HUDEP-2 (cell line): ENCODE data around the gene ZNF10.
A peak's percentile ranks its signal among the peaks of the same experiment; 100 is the strongest.

Experiments
- DNase-seq, 76 experiments: peaks; one replicate each; lab custom pipeline; 2025; ENCODE audit not compliant: unreplicated experiment in 76 of 76; lab: John Stamatoyannopoulos, UW

ZNF10 gene

GRCh38 chr12:133130038-133130807 lies at the start of gene ZNF10, which contains the start of gene ZNF891:
Gene ZNF10, plus strand, starts transcription at chr12:133130627. Its CDS starts 13,866 bp downstream, at chr12:133144493.
Gene ZNF891, minus strand, starts transcription at chr12:133130274. Its CDS starts 8,356 bp downstream, at chr12:133121918.
- peak; percentile 23 to 95 (median 89) for DNase-seq

- DNase-seq, result peak in 15 of 76 experiments; percentile 3 to 69 (median 49)
Observed at GRCh38 chr12:133081159-133081780, 49.2 kb upstream of the ZNF10 start.

- DNase-seq, result no peak
Observed at GRCh38 chr12:133083345-133083744, 47.1 kb upstream of the ZNF10 start.

DNA sequence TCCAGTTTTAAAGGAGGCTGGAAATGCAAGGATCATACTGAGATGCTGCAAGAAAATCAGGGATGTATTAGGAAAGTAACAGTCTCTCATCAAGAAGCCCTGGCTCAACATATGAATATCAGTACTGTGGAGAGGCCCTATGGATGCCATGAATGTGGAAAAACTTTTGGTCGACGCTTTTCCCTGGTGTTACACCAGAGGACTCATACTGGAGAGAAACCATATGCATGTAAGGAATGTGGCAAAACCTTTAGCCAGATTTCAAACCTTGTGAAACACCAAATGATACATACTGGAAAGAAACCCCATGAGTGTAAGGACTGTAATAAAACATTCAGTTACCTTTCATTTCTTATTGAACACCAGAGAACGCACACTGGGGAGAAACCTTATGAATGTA lies 24.8 kb upstream of the ZNF10 start:
- no peak for DNase-seq

DNA sequence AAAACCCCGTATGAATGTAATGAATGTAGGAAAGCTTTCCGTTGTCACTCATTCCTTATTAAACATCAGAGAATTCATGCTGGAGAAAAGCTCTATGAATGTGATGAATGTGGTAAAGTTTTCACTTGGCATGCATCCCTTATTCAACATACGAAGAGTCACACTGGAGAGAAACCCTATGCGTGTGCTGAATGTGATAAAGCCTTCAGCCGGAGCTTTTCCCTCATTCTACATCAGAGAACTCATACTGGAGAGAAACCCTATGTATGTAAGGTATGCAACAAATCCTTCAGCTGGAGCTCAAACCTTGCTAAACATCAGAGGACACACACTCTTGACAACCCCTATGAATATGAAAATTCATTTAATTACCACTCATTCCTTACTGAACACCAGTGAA lies 24.2 kb upstream of the ZNF10 start:
- DNase-seq, result no peak

- DNase-seq, result no peak
Observed at GRCh38 chr12:133107121-133107520, 23.3 kb upstream of the ZNF10 start.

DNA sequence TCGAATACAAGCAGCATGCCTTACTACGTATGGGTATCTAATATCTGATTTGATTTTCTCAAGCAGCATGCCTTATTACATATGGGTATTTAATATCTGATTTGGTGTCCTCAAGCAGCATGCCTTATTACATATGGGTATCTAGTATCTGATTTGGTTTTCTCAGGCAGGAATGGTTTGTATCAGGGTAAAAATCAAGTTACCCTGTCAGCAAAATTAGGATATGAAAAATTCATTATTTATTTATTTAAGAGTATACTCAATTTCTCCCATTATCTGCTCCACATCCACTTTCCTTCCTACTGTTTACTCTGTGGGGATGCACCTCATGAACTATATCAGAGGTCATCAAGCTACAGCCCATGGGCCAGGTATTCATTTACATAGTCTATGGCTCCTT lies 22.3 kb upstream of the ZNF10 start:
- no peak for DNase-seq

DNA sequence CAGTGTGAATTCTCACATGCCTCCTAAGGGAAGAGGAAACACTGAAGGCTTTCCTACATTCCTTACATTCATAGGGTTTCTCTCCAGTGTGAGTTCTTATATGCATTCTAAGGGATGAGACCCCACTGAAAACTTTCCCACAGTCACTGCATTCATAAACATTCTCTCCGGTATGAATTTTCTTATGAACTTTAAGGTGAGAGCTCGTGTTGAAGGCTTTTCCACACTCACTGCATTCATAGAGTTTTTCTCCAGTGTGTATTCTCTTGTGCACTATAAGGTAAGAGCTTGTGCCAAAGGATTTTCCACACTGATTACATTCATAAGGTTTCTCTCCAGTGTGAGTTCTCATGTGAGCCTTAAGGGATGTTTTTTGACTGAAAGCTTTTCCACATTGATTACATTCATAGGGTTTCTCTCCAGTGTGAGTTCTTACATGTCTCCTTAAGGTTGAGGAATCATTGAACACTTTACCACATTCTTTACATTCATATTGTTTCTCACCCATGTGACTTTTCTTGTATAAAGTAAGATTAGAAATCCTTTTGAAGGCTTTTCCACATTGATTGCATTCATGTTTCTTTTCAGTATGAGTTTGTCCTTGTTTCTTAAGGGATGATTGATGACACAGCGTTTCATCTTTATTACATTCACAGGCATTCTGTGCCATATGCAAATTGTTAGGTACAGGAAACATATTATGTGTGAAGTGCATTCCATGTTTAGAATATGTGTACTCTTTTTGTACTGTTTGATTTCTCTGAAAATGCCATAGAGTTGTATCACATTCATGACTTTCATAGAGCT lies 9.8 kb upstream of the ZNF10 start:
- DNase-seq, result no peak

- DNase-seq, result no peak
Observed at GRCh38 chr12:133124674-133125073, 5.8 kb upstream of the ZNF10 start.

DNA sequence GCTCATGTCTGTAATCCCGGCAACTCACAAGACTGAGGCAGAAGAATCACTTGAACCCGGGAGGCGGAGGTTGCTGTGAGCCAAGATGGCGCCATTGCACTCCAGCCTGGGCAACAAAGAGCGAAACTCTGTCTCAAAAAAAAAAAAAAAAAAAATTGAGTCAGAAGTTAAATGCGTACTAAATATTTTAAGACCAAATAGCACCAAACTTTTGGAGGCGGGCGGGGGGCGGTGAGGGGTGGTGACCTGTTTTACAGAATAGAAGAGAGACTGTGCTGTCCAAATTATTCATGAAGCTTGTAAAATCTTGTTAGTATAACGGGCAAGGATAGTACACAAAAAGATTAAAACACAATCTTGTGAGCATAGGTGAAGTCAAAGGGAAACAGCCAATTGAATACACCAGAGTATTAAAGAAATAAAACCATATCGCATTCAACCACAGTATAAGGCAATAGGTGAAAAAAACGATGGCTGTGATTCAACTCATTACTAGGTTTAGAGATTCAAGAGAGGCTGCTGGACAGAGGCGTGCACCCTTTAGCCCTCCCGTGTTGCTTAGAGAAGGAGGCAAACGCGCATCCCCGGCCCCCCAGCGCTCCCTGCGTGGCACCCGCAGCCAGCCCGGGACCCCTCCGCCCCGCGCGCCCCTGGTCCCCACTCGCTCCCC lies 924 bp upstream of the ZNF10 start:
- DNase-seq, result peak in 5 of 76 experiments; percentile 6 to 44 (median 29)

DNA sequence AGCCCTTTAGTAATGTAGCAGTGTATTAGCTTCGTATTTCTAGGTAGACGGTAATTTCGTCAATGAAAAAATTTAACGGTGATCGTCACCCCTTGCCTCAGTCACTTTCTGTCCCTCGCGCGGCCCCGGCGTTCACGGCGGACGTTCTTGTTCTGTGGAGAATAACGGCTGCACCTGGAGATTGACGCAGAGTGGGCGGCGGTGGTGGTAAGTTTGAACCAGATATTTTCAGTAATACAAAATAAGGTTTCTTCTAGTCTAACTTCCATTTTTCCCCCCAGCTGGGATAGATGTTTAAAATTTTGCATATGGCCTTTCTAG lies 341 bp downstream of the ZNF10 start:
- DNase-seq, result peak in 25 of 76 experiments; percentile 2 to 50 (median 31)

GRCh38 chr12:133135747-133136146 lies 5.3 kb downstream of the ZNF10 start:
- peak in 1 of 76 experiments; percentile 0 for DNase-seq

GRCh38 chr12:133145981-133146380 lies 15.6 kb downstream of the ZNF10 start:
- DNase-seq, result no peak

- DNase-seq, result no peak
Observed at GRCh38 chr12:133156125-133156690, 25.8 kb downstream of the ZNF10 start.

- DNase-seq, result no peak
Observed at GRCh38 chr12:133165776-133166175, 35.3 kb downstream of the ZNF10 start.

DNA sequence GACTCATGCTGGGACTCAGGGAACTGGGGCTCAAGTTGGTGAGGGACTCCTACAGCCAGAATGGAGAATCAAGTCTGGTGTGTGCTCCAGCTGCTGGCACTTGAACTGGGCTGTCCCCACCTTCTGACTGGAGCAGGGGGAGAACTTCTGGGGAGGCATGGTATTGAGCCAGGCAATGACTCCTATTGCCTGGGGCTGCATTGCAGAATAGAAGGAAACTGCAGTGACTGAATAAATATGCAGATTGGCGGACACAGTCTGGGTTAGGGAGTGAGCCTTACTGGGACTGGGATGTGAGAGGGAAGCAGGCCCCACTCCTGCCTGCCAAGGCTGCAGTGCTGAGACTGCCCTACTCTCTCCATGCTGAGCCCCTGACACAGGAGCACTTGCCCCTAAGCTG lies 42.1 kb downstream of the ZNF10 start:
- no peak for DNase-seq

DNA sequence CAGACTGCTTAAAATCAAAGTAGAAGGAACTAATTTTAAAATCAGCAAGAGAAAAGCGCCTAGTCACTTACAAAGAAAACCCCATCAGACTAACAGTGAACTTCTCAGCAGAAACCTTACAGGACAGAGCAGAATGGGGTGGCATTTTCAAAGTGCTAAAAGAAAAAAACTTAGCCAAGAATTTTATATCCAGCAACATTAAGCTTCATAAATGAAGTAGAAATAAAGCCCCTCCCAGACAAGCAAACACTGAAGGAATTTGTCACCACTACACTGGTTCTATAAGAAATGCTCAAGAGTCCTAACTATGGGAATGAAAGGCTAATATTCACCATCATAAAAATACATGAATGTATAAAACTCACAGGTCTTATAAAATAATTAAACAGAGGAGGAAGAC lies 44.5 kb downstream of the ZNF10 start:
- no peak for DNase-seq

- DNase-seq, result no peak
Observed at GRCh38 chr12:133180669-133181068, 50.2 kb downstream of the ZNF10 start.

DNA sequence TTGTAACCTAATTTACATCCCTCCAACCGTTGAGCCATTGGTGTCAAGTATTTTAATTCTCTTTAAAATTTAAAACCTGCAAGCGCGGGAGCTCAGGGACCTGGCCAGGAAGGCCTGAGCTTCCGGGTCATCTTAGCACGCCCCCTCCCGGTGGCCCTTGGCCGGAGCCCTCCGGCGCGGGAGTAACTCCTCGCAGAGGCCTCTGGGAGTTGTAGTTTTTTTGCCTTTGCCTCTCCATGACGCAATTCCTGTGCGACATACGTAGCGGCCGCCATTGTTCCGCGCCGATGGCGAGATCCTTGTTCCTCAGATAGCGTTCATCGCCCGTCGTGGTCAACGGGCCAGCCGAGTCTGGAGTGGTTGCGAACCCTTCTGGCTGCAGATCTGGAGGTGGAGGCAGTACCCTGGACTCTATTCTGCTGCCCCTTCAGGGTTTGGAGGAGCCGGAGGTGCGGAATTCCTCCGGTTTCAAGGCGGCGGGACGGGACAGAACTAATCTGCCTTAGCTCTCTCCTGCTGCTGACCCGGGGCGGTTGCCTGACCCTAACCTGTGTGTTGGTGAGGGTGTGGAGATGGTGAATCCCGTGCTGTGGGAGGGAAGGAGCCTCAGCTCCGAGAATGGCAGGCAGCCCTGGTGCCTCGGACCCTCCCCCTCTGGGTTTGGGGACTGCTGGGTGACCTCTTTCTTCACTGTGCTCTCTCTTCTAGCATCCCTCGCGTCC lies 51.0 kb downstream of the ZNF10 start, which contains the start of gene ZNF268:
Gene ZNF268 (plus strand): TSS at position 258 of the 722 bp plus-strand sequence. CDS start 503 bp downstream, outside the sequence.
- peak; percentile 26 to 96 (median 89) for DNase-seq

DNA sequence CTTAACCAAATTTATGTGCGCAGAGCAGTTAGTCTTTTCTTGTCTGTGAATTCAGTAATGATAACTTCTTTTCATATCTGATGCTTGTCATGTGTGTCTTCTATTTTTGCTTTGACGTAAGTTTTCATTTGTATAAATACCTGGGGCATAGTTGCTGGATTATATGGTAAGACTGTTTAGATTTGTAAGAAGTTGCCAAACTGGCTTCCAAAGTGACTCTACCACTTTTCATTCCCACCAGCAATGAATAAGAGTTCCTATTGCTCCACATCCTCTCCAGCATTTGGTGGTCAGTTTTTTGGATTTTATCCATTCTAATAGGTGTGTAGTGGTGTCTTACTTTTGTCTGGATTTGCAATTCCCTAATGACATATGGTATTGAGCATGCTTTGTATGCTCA lies 59.7 kb downstream of the ZNF10 start:
- DNase-seq, result no peak
